Peyer's patch (tissue), 4 donors: ENCODE data around the gene ARHGAP26. TPM values are rescaled to one million over a fixed set of nuclear protein-coding genes. Genes with fewer than 3 reads are reported as not detected.

Experiments used
- DNase-seq, 3 donors: peaks; one replicate each; pipeline ENCODE4 v3.0.0-alpha.2; 2017 to 2019
- H3K27ac ChIP-seq, 4 donors: fragments of 200-600 bp; sonication (generic); one replicate each; pipeline ENCODE4 v1.5.1; 2016 to 2019
- H3K27me3 ChIP-seq, 2 donors: fragments of 200-600 bp; sonication (generic); one replicate each; pipeline ENCODE4 v1.5.1; 2019
- H3K36me3 ChIP-seq, 3 donors: fragments of 200-600 bp; sonication (generic); one replicate each; pipeline ENCODE4 v1.5.1; 2016 to 2019
- H3K4me1 ChIP-seq, 4 donors: fragments of 200-600 bp; sonication (generic); one replicate each; pipeline ENCODE4 v1.5.1; 2016 to 2019
- H3K4me3 ChIP-seq, 4 donors: fragments of 200-600 bp; sonication (generic); 1 replicate in 3 of 4; 2 replicates in 1 of 4; pipeline ENCODE4 v1.5.1; 2016 to 2019; ENCODE audit warnings: mild to moderate bottlenecking in 1 of 4
- H3K9me3 ChIP-seq, 4 donors: fragments of 200-600 bp; sonication (generic); one replicate each; pipeline ENCODE4 v1.5.1; 2016 to 2019; ENCODE audit warnings: mild to moderate bottlenecking in 1 of 4
- CTCF ChIP-seq, 6 experiments: fragments of 450-650 bp in 4 of 6; fragments of 200-600 bp in 2 of 6; sonication (generic) in 1 of 6; IDR thresholded peaks; one replicate each; pipeline ENCODE4 v1.5.1; 2017 to 2019; ENCODE audit warnings: antibody characterized with exemption in 6 of 6, mild to moderate bottlenecking in 3 of 6, moderate library complexity in 1 of 6
- POLR2A ChIP-seq, 2 donors: fragments of 450-650 bp; IDR thresholded peaks; one replicate each; pipeline ENCODE4 v1.5.1; 2017; ENCODE audit warnings: antibody characterized with exemption in 2 of 2, mild to moderate bottlenecking in 2 of 2, moderate library complexity in 2 of 2
- total RNA-seq, 4 donors: library from RNA; depleted of rRNA; stranded (reverse); fragments of >200 nt; gene quantifications; one replicate each; pipeline ENCODE4 v1.1.0, GENCODE V29; 2016

Gene ARHGAP26
- total RNA-seq, 4 donors from 2014 or later: 60.1 to 180 (median 126) TPM

- no peak for DNase-seq
- Histone ChIP-seq H3K9me3 (no peaks in the 10 kb centered on the region), H3K4me3 (no peak overlapping the region), H3K36me3 (no peaks in the 10 kb centered on the region), H3K27ac (no peak overlapping the region), H3K27me3 (no peaks in the 10 kb centered on the region), H3K4me1 (peaks cover 0 to 7% (median 0%) of the 10 kb centered on the region in 4 donors)
- no peak for TF ChIP-seq POLR2A (IDR thresholded peaks at IDR 0.05)
- no peak for TF ChIP-seq CTCF (IDR thresholded peaks at IDR 0.05)
Observed at GRCh38 chr5:142748132-142748531, 22.0 kb upstream of the ARHGAP26 start.

- Histone ChIP-seq H3K36me3 (no peaks in the 10 kb centered on the region), H3K27me3 (no peaks in the 10 kb centered on the region), H3K27ac (no peak overlapping the region), H3K9me3 (no peaks in the 10 kb centered on the region), H3K4me1 (peaks cover 0 to 7% (median 0%) of the 10 kb centered on the region in 4 donors), H3K4me3 (no peak overlapping the region)
- DNase-seq: peak; percentile 43 to 80 (median 63)
- TF ChIP-seq POLR2A (IDR thresholded peaks at IDR 0.05) (no peak), CTCF (IDR thresholded peaks at IDR 0.05) (peak; percentile 47 to 79 (median 69))
Observed at GRCh38 chr5:142748568-142749249, 21.5 kb upstream of the ARHGAP26 start.

GRCh38 chr5:142749321-142749720, 20.9 kb upstream of the ARHGAP26 start:
- no peak overlapping the region for H3K27ac ChIP-seq
- no peak for TF ChIP-seq POLR2A (IDR thresholded peaks at IDR 0.05)
- TF ChIP-seq CTCF (IDR thresholded peaks at IDR 0.05): no peak
- H3K4me1 ChIP-seq: peaks cover 0 to 7% (median 0%) of the 10 kb centered on the region in 4 donors
- no peak overlapping the region for H3K4me3 ChIP-seq
- no peaks in the 10 kb centered on the region for H3K36me3 ChIP-seq
- H3K27me3 ChIP-seq: no peaks in the 10 kb centered on the region
- no peaks in the 10 kb centered on the region for H3K9me3 ChIP-seq
- DNase-seq: no peak

GRCh38 chr5:142753116-142753631, 17.0 kb upstream of the ARHGAP26 start:
- H3K4me3 ChIP-seq: no peak overlapping the region
- DNase-seq: no peak
- no peaks in the 10 kb centered on the region for H3K4me1 ChIP-seq
- no peak for TF ChIP-seq CTCF (IDR thresholded peaks at IDR 0.05)
- H3K27me3 ChIP-seq: no peaks in the 10 kb centered on the region
- peak overlapping the region in 2 of 4 donors; percentile 14 to 50 for H3K27ac ChIP-seq
- no peaks in the 10 kb centered on the region for H3K36me3 ChIP-seq
- no peaks in the 10 kb centered on the region for H3K9me3 ChIP-seq

GRCh38 chr5:142754031-142754430, 16.1 kb upstream of the ARHGAP26 start:
- TF ChIP-seq POLR2A (IDR thresholded peaks at IDR 0.05) (no peak), CTCF (IDR thresholded peaks at IDR 0.05) (no peak)
- no peak overlapping the region for H3K27ac ChIP-seq
- H3K27me3 ChIP-seq: no peaks in the 10 kb centered on the region
- no peaks in the 10 kb centered on the region for H3K36me3 ChIP-seq
- H3K4me1 ChIP-seq: no peaks in the 10 kb centered on the region
- H3K9me3 ChIP-seq: no peaks in the 10 kb centered on the region
- H3K4me3 ChIP-seq: no peak overlapping the region
- no peak for DNase-seq
